HCT116 (cell line): Measurements from ENCODE around the gene ARHGAP31. TPM values are rescaled to one million over a fixed set of nuclear protein-coding genes. Genes with fewer than 3 reads are reported as not detected.

Source experiments
- ATAC-seq: fragments of 200-7000 bp; cut with Tn5 transposase; 2 replicates; pipeline ENCODE4 v1.9.1; 2020; ENCODE audit warnings: mild to moderate bottlenecking, moderate library complexity
- BruUV-seq: library from RNA; stranded (reverse); fragments of 400-500 nt; replicated peaks from 2 replicates; lab custom pipeline; 2021; lab: Mats Ljungman, UMichigan
- CTCF ChIA-PET: fragments of 300-600 bp; sonication (Branson Sonifier 250); formaldehyde crosslinking; loops from one replicate; lab custom pipeline; 2021; ENCODE audit warnings: antibody characterized with exemption; lab: Charles Lee
- POLR2A ChIA-PET: fragments of 300-600, 350-600 bp; sonication (Branson Sonifier 250); formaldehyde crosslinking; loops from one replicate; lab custom pipeline; 2021; ENCODE audit warnings: antibody characterized with exemption; lab: Charles Lee
- RAD21 ChIA-PET, 2 experiments: fragments of 300-600 bp; sonication (Branson Sonifier 250); formaldehyde crosslinking; loops; one replicate each; lab custom pipeline; 2023; ENCODE audit warnings: low total read pairs in 2 of 2; ENCODE audit not compliant: uncharacterized antibody in 2 of 2, unreplicated experiment in 2 of 2, low non-redundant PET in 1 of 2; lab: Charles Lee
- DNase-seq: peaks from one replicate; pipeline ENCODE4 v3.0.0-alpha.2; 2010; ENCODE audit warnings: low read depth, low spot score
- H2AFZ ChIP-seq: fragments of 200-600 bp; shearing (Covaris generic), sonication (generic); 2 replicates; pipeline ENCODE4 v1.6.1; 2017; ENCODE audit warnings: low read depth, mixed run types, mixed read lengths, antibody characterized with exemption, low read length; ENCODE audit not compliant: poor library complexity, severe bottlenecking
- H3K27ac ChIP-seq: 2 replicates; pipeline ENCODE4 v1.5.1; 2012; ENCODE audit warnings: low read depth, low read length
- H3K27me3 ChIP-seq: fragments of 200-600 bp; sonication (generic); 2 replicates; pipeline ENCODE4 v1.6.1; 2016; ENCODE audit warnings: mixed run types, low read length, mixed read lengths; ENCODE audit not compliant: insufficient read depth
- H3K36me3 ChIP-seq, 2 experiments: fragments of 200-500 bp in 1 of 2; fragments of 200-600 bp in 1 of 2; sonication (Bioruptor generic) in 1 of 2; sonication (generic) in 1 of 2; 2 replicates each; pipeline versions ENCODE4 v1.5.1 to v1.6.1; 2014 to 2016; ENCODE audit warnings: low read length in 2 of 2, inconsistent platforms in 1 of 2, mixed read lengths in 1 of 2, mixed run types in 1 of 2; ENCODE audit not compliant: insufficient read depth in 2 of 2, control insufficient read depth in 1 of 2
- H3K4me1 ChIP-seq, 2 experiments: fragments of 200-600 bp in 1 of 2; sonication (generic) in 1 of 2; 2 replicates each; pipeline versions ENCODE4 v1.5.1 to v1.6.1; 2012 to 2017; ENCODE audit warnings: low read length in 2 of 2, inconsistent platforms in 1 of 2, mild to moderate bottlenecking in 1 of 2, mixed read lengths in 1 of 2, mixed run types in 1 of 2, moderate library complexity in 1 of 2; ENCODE audit not compliant: insufficient read depth in 2 of 2, control insufficient read depth in 1 of 2
- H3K4me2 ChIP-seq: fragments of 200-600 bp; sonication (generic); 2 replicates; pipeline ENCODE4 v1.6.1; 2017; ENCODE audit warnings: mixed run types, low read length, mixed read lengths
- H3K4me3 ChIP-seq, 2 experiments: fragments of 200-600 bp in 1 of 2; sonication (generic) in 1 of 2; replicated peaks in 1 of 2; 2 replicates each; pipeline ENCODE4 v1.5.1; 2011 to 2016; ENCODE audit warnings: low read length in 2 of 2, control low read depth in 1 of 2, low read depth in 1 of 2, mild to moderate bottlenecking in 1 of 2, mixed read lengths in 1 of 2, mixed run types in 1 of 2
- H3K79me2 ChIP-seq: fragments of 200-600 bp; sonication (generic); 2 replicates; pipeline ENCODE4 v1.6.1; 2017; ENCODE audit warnings: mild to moderate bottlenecking, mixed run types, low read length, moderate library complexity, mixed read lengths; ENCODE audit not compliant: insufficient read depth
- H3K9ac ChIP-seq: fragments of 200-600 bp; sonication (generic); 2 replicates; pipeline ENCODE4 v1.6.1; 2016; ENCODE audit warnings: low read length, mixed read lengths
- H3K9me2 ChIP-seq: fragments of 200-600 bp; sonication (generic), shearing (Covaris generic); 2 replicates; pipeline ENCODE4 v1.6.1; 2017; ENCODE audit warnings: mixed run types, mild to moderate bottlenecking, moderate library complexity; ENCODE audit not compliant: insufficient read depth
- H3K9me3 ChIP-seq, 2 experiments: fragments of 200-500 bp in 1 of 2; fragments of 200-600 bp in 1 of 2; sonication (Bioruptor generic) in 1 of 2; sonication (generic) in 1 of 2; 2 replicates each; pipeline ENCODE4 v1.6.1; 2014 to 2017; ENCODE audit warnings: low read length in 2 of 2, mixed read lengths in 2 of 2, inconsistent platforms in 1 of 2, low read depth in 1 of 2, mild to moderate bottlenecking in 1 of 2, mixed run types in 1 of 2, moderate library complexity in 1 of 2; ENCODE audit not compliant: control insufficient read depth in 1 of 2, insufficient read depth in 1 of 2
- H4K20me1 ChIP-seq: fragments of 200-600 bp; sonication (generic), shearing (Covaris generic); 2 replicates; pipeline ENCODE4 v1.6.1; 2017; ENCODE audit warnings: mixed run types, mild to moderate bottlenecking, moderate library complexity; ENCODE audit not compliant: insufficient read depth
- CBX3 ChIP-seq: IDR thresholded peaks from 2 replicates; pipeline ENCODE4 v1.6.1; 2012; ENCODE audit warnings: low read depth
- EZH2phosphoT487 ChIP-seq: fragments of 200-600 bp; IDR thresholded peaks from 2 replicates; pipeline ENCODE4 v1.6.1; 2018; ENCODE audit warnings: antibody characterized with exemption, borderline replicate concordance
- JUND ChIP-seq: IDR thresholded peaks from 2 replicates; pipeline ENCODE4 v1.6.1; 2012
- POLR2AphosphoS5 ChIP-seq: IDR thresholded peaks from 2 replicates; pipeline ENCODE4 v1.6.1; 2011; ENCODE audit warnings: mild to moderate bottlenecking, low read depth, low read length, moderate library complexity
- RAD21 ChIP-seq: IDR thresholded peaks from 2 replicates; pipeline ENCODE4 v1.6.1; 2012; ENCODE audit warnings: low read depth, mild to moderate bottlenecking
- SRF ChIP-seq: IDR thresholded peaks from 2 replicates; pipeline ENCODE4 v1.6.1; 2012; ENCODE audit warnings: low read depth
- YY1 ChIP-seq: IDR thresholded peaks from 2 replicates; pipeline ENCODE4 v1.6.1; 2011; ENCODE audit warnings: low read length, low read depth, moderate library complexity, mild to moderate bottlenecking; ENCODE audit not compliant: insufficient replicate concordance; ENCODE audit errors: extremely low read depth
- ZFX ChIP-seq: fragments of 450-650 bp; IDR thresholded peaks from 2 replicates; pipeline ENCODE4 v1.6.1; 2017
- ZNF274 ChIP-seq: fragments of 200-500 bp; sonication (Bioruptor generic); IDR thresholded peaks from 2 replicates; pipeline ENCODE4 v1.6.1; 2014; ENCODE audit warnings: mild to moderate bottlenecking, low read depth, low read length, inconsistent platforms
- intact Hi-C: fragments of 100-400 bp; cut with micrococcal nuclease; formaldehyde crosslinking; loops from 2 replicates; pipeline ENCODE4 v1.10.0; 2022
- total RNA-seq: library from RNA; stranded (reverse); gene quantifications from one replicate; pipeline ENCODE4 v1.2.1, GENCODE V29; 2021; ENCODE audit not compliant: unreplicated experiment
- TF ChIP-seq, protein P1 (sequence below), 3 experiments: fragments of 200-600 bp in 1 of 3; sonication (generic) in 1 of 3; IDR thresholded peaks in 2 of 3; conservative IDR thresholded peaks in 1 of 3; 2 replicates each; pipeline ENCODE4 v1.5.1; 2012 to 2017; ENCODE audit warnings: low read depth in 2 of 3, low read length in 2 of 3, antibody characterized with exemption in 1 of 3, borderline replicate concordance in 1 of 3, control low read depth in 1 of 3, mild to moderate bottlenecking in 1 of 3, mixed read lengths in 1 of 3, mixed run types in 1 of 3, moderate library complexity in 1 of 3; ENCODE audit not compliant: insufficient read depth in 1 of 3
- TF ChIP-seq, protein P2 (sequence below): IDR thresholded peaks from 2 replicates; pipeline ENCODE4 v1.6.1; 2012
- TF ChIP-seq, protein P3 (sequence below): IDR thresholded peaks from 2 replicates; pipeline ENCODE4 v1.6.1; 2012
- TF ChIP-seq, protein P4 (sequence below): IDR thresholded peaks from 2 replicates; pipeline ENCODE4 v1.6.1; 2011; ENCODE audit warnings: mild to moderate bottlenecking, low read length, moderate library complexity; ENCODE audit not compliant: insufficient replicate concordance; ENCODE audit errors: extremely low read depth

ARHGAP31 gene
- total RNA-seq, 1 experiment from 2014 or later, result 0.93 TPM

DNA sequence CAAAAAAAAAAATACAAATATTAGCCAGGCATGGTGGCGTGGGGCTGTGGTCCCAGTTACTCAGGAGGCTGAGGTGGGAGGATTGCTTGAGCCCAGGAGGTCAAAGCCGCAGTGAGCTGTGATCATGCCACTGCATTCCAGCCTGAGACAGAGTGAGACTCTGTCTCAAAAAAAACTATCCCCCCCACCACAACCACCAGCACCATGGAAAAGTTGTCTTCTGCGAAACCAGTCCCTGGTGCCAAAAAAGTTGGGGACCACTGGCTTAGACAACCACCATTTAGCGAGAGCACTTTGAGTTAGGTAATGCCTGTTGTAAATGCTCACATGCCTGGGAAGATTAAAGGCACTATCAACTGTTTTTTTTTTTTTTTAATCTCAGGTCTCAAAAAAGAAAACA lies 15.4 kb downstream of the ARHGAP31 start:
- no peaks in the 10 kb centered on the region for H3K9me2 ChIP-seq
- H3K9ac ChIP-seq, result no peak overlapping the region
- H3K27ac ChIP-seq, result no peak overlapping the region
- H3K4me3 ChIP-seq, result no peak overlapping the region
- no peaks in the 10 kb centered on the region for H4K20me1 ChIP-seq
- H3K4me1 ChIP-seq, result peaks cover 0 to 19% of the 10 kb centered on the region in 2 experiments; a peak in 3 of 4 replicates
- H3K9me3 ChIP-seq, result no peaks in the 10 kb centered on the region
- no peak overlapping the region for H2AFZ ChIP-seq
- no peaks in the 10 kb centered on the region for H3K36me3 ChIP-seq
- no peak for DNase-seq
- no peaks in the 10 kb centered on the region for H3K27me3 ChIP-seq
- ChIA-PET CTCF (no interaction called here), POLR2A (no interaction called here), RAD21 (no interaction called here)
- TF ChIP-seq, protein P1, sequence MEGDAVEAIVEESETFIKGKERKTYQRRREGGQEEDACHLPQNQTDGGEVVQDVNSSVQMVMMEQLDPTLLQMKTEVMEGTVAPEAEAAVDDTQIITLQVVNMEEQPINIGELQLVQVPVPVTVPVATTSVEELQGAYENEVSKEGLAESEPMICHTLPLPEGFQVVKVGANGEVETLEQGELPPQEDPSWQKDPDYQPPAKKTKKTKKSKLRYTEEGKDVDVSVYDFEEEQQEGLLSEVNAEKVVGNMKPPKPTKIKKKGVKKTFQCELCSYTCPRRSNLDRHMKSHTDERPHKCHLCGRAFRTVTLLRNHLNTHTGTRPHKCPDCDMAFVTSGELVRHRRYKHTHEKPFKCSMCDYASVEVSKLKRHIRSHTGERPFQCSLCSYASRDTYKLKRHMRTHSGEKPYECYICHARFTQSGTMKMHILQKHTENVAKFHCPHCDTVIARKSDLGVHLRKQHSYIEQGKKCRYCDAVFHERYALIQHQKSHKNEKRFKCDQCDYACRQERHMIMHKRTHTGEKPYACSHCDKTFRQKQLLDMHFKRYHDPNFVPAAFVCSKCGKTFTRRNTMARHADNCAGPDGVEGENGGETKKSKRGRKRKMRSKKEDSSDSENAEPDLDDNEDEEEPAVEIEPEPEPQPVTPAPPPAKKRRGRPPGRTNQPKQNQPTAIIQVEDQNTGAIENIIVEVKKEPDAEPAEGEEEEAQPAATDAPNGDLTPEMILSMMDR (IDR thresholded peaks at IDR 0.05 in 2 of 3, conservative IDR thresholded peaks at IDR 0.05 in 1 of 3; ENCODE audit: borderline replicate concordance in 1 of 3, insufficient read depth in 1 of 3, low read depth in 2 of 3, low read length in 2 of 3), result no peak
- no peak for TF ChIP-seq EZH2phosphoT487
- ATAC-seq, result no peak
- no peak overlapping the region for H3K4me2 ChIP-seq
- intact Hi-C loops, result no loop called here
- BruUV-seq, result no TSS peak
- H3K79me2 ChIP-seq, result no peaks in the 10 kb centered on the region

DNA sequence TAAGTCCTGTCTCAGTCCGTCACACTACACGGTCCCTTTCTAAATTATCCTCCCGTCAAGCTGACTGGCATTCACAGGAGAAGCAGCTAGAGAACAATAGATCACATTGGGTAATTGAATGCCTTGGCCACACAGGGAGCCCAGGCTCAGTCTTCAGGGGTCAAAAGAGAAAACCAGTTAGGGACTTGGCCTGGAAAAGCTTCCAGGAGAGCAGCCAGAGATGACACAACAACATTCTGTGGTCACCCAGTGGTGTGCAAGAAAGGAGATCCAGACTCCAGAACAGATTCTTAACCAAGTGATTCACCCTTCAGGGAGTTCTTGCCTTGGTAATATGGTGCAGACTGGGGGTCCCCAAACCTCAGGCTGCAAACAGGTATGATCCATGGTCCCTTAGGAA lies 15.9 kb downstream of the ARHGAP31 start:
- Histone ChIP-seq H3K9me3 (no peaks in the 10 kb centered on the region), H3K36me3 (no peaks in the 10 kb centered on the region), H3K27ac (no peak overlapping the region), H3K4me3 (no peak overlapping the region), H2AFZ (no peak overlapping the region), H3K9me2 (no peaks in the 10 kb centered on the region), H3K27me3 (no peaks in the 10 kb centered on the region), H4K20me1 (no peaks in the 10 kb centered on the region), H3K4me2 (no peak overlapping the region), H3K79me2 (no peaks in the 10 kb centered on the region), H3K4me1 (peaks cover 0 to 18% of the 10 kb centered on the region in 2 experiments; a peak in 2 of 4 replicates), H3K9ac (no peak overlapping the region)
- BruUV-seq, result no TSS peak
- no peak; the same call in 1 of the 2 replicates for ATAC-seq
- ChIA-PET POLR2A (no interaction called here), CTCF (no interaction called here), RAD21 (no interaction called here)
- no peak for DNase-seq
- intact Hi-C loops, result no loop called here
- TF ChIP-seq, protein P2, sequence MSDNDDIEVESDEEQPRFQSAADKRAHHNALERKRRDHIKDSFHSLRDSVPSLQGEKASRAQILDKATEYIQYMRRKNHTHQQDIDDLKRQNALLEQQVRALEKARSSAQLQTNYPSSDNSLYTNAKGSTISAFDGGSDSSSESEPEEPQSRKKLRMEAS, result no peak
- TF ChIP-seq CBX3 (no peak), JUND (no peak), YY1 (no peak), SRF (no peak), ZFX (no peak), ZNF274 (no peak), RAD21 (no peak), POLR2AphosphoS5 (no peak)
- TF ChIP-seq, protein P3, sequence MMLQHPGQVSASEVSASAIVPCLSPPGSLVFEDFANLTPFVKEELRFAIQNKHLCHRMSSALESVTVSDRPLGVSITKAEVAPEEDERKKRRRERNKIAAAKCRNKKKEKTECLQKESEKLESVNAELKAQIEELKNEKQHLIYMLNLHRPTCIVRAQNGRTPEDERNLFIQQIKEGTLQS, result no peak
- TF ChIP-seq, protein P1 (IDR thresholded peaks at IDR 0.05 in 2 of 3, conservative IDR thresholded peaks at IDR 0.05 in 1 of 3; ENCODE audit: borderline replicate concordance in 1 of 3, insufficient read depth in 1 of 3, low read depth in 2 of 3, low read length in 2 of 3), result no peak
- TF ChIP-seq, protein P4, sequence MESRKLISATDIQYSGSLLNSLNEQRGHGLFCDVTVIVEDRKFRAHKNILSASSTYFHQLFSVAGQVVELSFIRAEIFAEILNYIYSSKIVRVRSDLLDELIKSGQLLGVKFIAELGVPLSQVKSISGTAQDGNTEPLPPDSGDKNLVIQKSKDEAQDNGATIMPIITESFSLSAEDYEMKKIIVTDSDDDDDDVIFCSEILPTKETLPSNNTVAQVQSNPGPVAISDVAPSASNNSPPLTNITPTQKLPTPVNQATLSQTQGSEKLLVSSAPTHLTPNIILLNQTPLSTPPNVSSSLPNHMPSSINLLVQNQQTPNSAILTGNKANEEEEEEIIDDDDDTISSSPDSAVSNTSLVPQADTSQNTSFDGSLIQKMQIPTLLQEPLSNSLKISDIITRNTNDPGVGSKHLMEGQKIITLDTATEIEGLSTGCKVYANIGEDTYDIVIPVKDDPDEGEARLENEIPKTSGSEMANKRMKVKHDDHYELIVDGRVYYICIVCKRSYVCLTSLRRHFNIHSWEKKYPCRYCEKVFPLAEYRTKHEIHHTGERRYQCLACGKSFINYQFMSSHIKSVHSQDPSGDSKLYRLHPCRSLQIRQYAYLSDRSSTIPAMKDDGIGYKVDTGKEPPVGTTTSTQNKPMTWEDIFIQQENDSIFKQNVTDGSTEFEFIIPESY, result no peak
